ENCODE data around the gene GAS2L3. TPM values are rescaled to one million over a fixed set of nuclear protein-coding genes. Genes with fewer than 3 reads are reported as not detected.
A peak's percentile ranks its signal among the peaks of the same experiment; 100 is the strongest.

Gene GAS2L3
- total RNA-seq, 1 donor from 2014 or later: 34.1 TPM

DNA sequence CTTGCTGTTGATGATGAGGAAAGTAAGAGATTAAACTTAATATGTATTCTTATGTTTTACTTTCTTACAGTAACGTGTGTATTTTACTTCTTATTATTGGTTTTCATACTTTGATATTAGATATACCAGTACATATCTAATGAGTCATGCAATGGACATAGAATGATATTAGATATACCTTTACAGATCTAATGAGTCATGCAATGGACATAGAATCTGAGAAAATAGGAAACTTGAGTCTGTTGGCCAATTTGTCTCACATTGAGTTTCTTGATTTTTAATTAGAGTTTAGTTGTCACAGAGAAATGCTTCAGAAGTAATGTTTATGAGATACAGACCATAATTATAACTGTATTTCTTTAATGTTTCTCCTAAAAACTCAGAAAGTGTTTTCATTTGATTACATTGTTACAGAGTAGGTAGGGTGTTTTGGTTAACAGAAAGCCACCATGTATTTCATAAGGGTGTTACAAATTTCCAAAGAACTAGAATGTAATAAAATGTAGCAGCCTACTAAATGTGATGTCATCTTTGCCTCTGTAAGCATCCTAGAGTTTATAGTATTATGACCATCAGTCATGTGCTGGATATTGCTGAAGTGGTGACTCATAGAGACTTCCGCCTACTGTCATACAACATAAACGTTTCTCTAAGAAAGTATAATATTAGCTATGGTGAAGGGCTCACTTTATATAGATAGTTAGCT, 3.0 kb downstream of the GAS2L3 start:
- TF ChIP-seq, protein P1, sequence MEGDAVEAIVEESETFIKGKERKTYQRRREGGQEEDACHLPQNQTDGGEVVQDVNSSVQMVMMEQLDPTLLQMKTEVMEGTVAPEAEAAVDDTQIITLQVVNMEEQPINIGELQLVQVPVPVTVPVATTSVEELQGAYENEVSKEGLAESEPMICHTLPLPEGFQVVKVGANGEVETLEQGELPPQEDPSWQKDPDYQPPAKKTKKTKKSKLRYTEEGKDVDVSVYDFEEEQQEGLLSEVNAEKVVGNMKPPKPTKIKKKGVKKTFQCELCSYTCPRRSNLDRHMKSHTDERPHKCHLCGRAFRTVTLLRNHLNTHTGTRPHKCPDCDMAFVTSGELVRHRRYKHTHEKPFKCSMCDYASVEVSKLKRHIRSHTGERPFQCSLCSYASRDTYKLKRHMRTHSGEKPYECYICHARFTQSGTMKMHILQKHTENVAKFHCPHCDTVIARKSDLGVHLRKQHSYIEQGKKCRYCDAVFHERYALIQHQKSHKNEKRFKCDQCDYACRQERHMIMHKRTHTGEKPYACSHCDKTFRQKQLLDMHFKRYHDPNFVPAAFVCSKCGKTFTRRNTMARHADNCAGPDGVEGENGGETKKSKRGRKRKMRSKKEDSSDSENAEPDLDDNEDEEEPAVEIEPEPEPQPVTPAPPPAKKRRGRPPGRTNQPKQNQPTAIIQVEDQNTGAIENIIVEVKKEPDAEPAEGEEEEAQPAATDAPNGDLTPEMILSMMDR (conservative IDR thresholded peaks at IDR 0.05): no peak
- H3K27me3 Mint-ChIP-seq (ENCODE audit: low read depth): peaks cover 3% of the 10 kb centered on the region
- peaks cover 22% of the 10 kb centered on the region for H3K4me1 Mint-ChIP-seq
- H3K27ac Mint-ChIP-seq (ENCODE audit: unreplicated experiment): no peak overlapping the region
- no peak for DNase-seq (ENCODE audit: low read depth, low spot score)
- no peaks in the 10 kb centered on the region for H3K9me3 Mint-ChIP-seq
- peaks cover 14% of the 10 kb centered on the region for H3K36me3 Mint-ChIP-seq (ENCODE audit: low read depth)
- H3K4me3 Mint-ChIP-seq: peak overlapping the region; percentile 63

- H3K4me1 Mint-ChIP-seq: peaks cover 14% of the 10 kb centered on the region
- no peak for DNase-seq (ENCODE audit: low read depth, low spot score)
Measured at GRCh38 chr12:100578923-100579322, 5.4 kb downstream of the GAS2L3 start.

GRCh38 chr12:100579844-100580243, 6.4 kb downstream of the GAS2L3 start:
- H3K27ac Mint-ChIP-seq (ENCODE audit: unreplicated experiment): no peak overlapping the region

More at GRCh38 chr12:100578923-100579322, 5.4 kb downstream of the GAS2L3 start:
- Mint-ChIP-seq H3K27ac (ENCODE audit: unreplicated experiment) (no peak overlapping the region), H3K9me3 (peaks cover 3% of the 10 kb centered on the region), H3K36me3 (ENCODE audit: low read depth) (peaks cover 30% of the 10 kb centered on the region), H3K27me3 (ENCODE audit: low read depth) (peaks cover 3% of the 10 kb centered on the region), H3K4me3 (no peak overlapping the region)
- TF ChIP-seq, protein P1 (conservative IDR thresholded peaks at IDR 0.05): no peak

DNA sequence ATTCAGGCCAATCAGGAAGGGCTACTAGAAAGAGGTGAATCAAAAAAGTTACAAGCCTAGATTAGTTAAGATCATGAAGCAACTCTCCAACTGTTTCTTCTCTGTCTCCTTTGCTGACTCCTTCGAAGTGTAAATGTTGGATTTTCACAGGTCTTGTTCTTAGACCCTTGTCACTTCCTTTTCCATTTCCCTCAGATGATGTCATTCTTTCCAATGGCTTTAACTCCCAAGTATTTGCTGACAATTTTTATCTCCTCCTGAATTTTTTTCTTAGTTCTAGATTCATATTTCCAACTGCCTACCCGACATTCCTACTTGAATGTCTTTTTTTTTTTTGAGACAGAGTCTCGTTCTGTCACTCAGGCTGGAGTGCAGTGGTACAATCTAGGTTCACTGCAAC, 10.8 kb downstream of the GAS2L3 start:
- TF ChIP-seq, protein P1 (conservative IDR thresholded peaks at IDR 0.05): no peak
- H3K9me3 Mint-ChIP-seq: peaks cover 27% of the 10 kb centered on the region
- H3K36me3 Mint-ChIP-seq (ENCODE audit: low read depth): peaks cover 53% of the 10 kb centered on the region
- no peaks in the 10 kb centered on the region for H3K4me1 Mint-ChIP-seq
- DNase-seq (ENCODE audit: low read depth, low spot score): no peak
- H3K27me3 Mint-ChIP-seq (ENCODE audit: low read depth): no peaks in the 10 kb centered on the region
- no peak overlapping the region for H3K27ac Mint-ChIP-seq (ENCODE audit: unreplicated experiment)
- H3K4me3 Mint-ChIP-seq: no peak overlapping the region

More at GRCh38 chr12:100579844-100580243, 6.4 kb downstream of the GAS2L3 start:
- Mint-ChIP-seq H3K4me3 (no peak overlapping the region), H3K9me3 (peaks cover 6% of the 10 kb centered on the region), H3K4me1 (peaks cover 6% of the 10 kb centered on the region), H3K27me3 (ENCODE audit: low read depth) (no peaks in the 10 kb centered on the region), H3K36me3 (ENCODE audit: low read depth) (peaks cover 36% of the 10 kb centered on the region)
- DNase-seq (ENCODE audit: low read depth, low spot score): no peak
- TF ChIP-seq, protein P1 (conservative IDR thresholded peaks at IDR 0.05): no peak

GRCh38 chr12:100591979-100592378, 18.5 kb downstream of the GAS2L3 start:
- TF ChIP-seq, protein P1 (conservative IDR thresholded peaks at IDR 0.05): no peak
- Mint-ChIP-seq H3K36me3 (ENCODE audit: low read depth) (peaks cover 32% of the 10 kb centered on the region), H3K27ac (ENCODE audit: unreplicated experiment) (peak overlapping the region; percentile 85), H3K27me3 (ENCODE audit: low read depth) (no peaks in the 10 kb centered on the region), H3K4me1 (peaks cover 44% of the 10 kb centered on the region), H3K9me3 (peaks cover 18% of the 10 kb centered on the region), H3K4me3 (no peak overlapping the region)
- DNase-seq (ENCODE audit: low read depth, low spot score): no peak

Data from neural crest cell (in vitro differentiated cells).